Right kidney (tissue), 1 donor: Measurements from ENCODE around the gene ZNF217.
"Not testable (repeated sequence)": the region's sequence is repeated elsewhere in the genome, so short reads cannot be mapped to it uniquely, and the experiment has no call there.

ENCODE experiments used
- DNase-seq: peaks from one replicate; pipeline ENCODE4 v3.0.0-alpha.2; 2016

Gene ZNF217

DNA sequence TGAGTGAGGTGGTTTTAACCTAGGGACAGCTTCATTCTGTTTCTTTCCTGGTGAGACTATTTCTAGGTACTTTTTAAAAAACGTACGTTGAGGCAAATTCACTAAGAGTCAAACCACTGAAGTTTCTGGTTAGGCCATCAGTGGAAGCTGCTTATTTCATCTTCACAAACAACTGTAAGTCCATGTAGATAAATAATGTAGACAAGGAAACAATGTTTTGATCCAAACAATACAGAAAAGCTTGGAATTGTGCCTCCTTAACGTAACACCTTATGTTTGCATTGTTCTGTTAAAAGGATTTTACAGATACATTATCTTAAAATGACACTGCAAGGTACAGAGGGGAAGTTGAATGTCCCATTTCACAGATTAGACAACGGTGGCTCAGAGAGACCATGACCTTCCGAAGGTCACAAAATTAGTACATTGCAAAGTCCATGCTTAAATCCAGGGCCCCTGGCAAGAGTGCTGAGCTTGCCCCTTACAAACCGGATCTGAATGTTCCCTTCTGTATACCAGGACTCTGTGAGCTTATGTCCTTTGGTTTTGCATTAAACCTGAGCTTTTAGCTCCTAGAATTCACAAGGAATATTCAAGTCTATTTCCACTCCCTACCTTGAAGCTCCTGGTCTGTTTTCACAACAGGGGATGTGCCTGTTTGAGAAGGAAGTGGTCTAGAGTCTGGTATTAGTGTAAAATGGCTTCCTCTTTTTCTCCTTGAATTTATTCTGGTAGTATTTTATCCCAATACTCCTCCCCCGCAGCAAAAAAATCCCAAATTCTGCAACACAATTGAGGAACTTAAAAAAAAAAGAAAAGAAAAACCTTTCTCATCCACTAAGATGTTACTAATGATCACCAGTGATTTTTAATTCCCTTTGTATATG lies 28.9 kb upstream of the ZNF217 start:
- peak; percentile 34 for DNase-seq

GRCh38 chr20:53621482-53622246 lies 28.0 kb upstream of the ZNF217 start:
- peak; percentile 60 for DNase-seq

GRCh38 chr20:53618490-53619000 lies 24.9 kb upstream of the ZNF217 start:
- DNase-seq: not testable (repeated sequence)

DNA sequence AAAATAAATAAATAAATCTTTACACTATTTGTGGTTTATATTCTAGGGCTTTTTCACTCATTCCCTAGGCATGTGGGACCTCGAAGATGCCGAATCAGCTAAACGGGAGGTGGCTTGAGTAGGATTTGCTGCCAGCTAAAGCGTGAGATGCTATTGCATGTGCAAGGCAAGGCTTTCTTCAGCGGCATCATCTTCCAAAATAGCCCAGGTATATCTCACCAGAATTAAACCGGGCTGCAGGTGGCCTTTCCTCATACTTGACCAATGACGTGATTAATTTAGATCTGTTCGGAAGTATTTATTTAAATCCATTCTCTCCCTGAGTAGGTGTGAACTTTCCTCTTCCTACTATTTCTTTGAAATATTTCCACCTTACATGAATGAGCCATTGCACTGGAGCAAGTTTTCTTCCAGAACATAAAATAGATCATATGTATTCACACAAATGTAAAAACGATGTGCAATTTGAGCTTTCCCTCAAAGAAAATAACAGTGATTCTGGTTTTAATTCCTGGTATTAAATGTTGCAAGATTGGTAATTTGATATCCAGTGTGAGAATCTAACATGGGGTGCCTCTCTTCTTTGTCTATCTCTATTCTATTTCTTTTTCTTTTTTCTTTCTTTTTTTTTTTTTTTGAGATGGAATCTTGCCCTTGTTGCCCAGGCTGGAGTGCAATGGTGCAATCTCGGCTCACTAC lies 24.3 kb upstream of the ZNF217 start:
- DNase-seq: no peak

DNA sequence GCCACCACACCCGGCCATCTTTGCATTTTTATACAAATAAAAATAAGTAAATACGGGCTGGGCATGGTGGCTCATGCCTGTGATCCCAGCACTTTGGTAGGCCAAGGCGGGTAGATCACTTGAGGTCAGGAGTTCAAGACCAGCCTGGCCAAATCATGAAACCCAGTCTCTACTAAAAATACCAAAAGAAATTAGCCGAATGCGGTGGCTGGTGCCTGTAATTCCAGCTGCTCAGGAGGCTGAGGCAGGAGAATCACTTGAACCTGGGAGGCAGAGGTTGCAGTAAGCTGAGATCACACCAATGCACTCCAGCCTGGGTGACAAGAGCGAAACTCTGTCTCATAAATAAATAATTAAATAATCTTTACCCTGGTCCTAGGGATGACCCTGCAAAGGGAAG lies 22.9 kb upstream of the ZNF217 start:
- DNase-seq: not testable (repeated sequence)

GRCh38 chr20:53613748-53614147 lies 20.1 kb upstream of the ZNF217 start:
- DNase-seq: no peak

DNA sequence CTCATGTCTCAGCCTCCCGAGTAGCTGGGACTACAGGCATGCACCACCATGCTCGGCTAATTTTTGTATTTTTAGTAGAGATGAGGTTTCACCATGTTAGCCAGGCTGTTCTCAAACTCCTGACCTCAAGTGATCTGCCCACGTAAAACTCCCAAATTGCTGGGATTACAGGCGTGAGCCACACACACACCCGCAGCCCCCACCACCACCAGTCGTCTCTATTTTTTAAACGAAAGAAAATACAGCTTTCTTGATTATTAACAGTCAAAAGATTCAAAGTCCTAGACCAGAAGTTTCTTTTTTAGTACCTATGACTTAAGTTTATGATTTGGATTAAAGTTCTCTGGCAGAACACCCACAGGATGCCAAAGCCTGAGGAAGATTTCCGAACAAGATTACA lies 18.6 kb upstream of the ZNF217 start:
- DNase-seq: not testable (repeated sequence)

DNA sequence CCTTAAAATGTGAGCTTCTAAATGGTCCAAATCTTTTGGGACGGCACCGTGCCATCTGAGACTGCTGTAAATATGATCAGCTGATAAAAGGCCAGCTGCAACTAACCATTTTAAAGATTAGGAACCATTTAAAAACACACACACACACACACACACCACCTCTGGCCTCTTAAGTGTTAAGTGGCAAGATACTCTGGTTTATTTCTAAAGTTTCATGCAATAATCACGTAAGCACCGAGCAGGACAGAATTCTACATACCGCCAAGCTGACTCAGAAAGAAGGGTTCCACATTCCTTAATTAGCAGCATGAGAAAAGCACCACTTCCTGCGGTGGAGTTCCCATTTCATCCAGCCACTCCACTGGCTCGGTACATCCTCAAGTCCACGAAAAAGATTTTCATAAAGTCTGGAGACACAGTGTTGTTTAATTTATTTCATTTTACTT lies 17.8 kb upstream of the ZNF217 start:
- peak; percentile 14 for DNase-seq

GRCh38 chr20:53609491-53610445 lies 16.1 kb upstream of the ZNF217 start:
- DNase-seq: peak; percentile 68

GRCh38 chr20:53608456-53609452 lies 15.1 kb upstream of the ZNF217 start:
- peak; percentile 14 for DNase-seq

DNA sequence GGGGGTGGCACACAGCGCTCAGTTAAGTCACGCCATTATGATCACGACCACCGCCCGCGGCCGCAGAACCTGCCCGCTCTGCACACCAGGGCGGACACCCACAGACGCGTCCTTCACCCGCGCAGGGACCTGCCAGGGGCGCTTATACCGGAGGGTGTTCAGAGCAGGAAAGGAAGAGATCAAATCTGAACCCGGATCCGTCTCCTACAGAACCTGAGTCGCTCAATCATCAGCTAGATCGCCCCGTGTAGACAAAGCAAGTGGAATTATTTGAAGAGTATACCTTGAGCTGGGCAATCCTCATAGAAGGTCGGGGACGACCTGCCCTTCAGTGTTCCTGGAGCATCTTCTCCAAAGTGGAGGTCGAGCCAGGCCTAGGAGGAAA lies 14.4 kb upstream of the ZNF217 start:
- DNase-seq: no peak

DNA sequence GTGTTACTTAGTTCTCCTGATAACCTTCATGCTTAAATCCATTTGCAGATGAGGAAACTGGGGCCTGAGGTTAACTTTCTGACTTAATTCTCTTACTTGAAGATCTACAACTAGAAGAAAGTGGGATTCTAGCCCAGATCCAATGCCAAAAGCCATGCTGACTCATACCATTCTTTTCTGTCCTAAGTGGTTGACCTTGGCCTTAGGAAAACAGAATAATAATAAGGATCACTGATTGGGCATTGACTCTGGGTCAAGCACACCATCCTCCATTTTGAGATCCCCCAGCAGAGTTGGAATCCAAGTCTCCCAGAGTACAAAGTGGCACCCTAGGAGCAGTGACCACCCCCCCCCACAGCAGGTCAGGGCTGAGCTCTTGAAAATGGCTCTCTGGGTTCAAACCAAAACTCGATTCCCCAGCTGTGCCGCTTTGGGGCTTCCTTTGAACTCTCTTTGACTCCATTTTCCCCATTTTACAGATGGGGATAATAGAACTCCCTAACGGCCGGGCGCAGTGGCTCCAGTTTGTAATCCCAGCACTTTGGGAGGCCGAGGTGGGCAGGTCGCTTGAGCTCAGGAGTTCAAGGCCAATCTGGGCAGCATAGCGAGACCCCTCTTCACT lies 12.8 kb upstream of the ZNF217 start:
- no peak for DNase-seq

- DNase-seq: not testable (repeated sequence)
These were observed 11.8 kb upstream of the ZNF217 start for GRCh38 chr20:53605401-53605800.

GRCh38 chr20:53604846-53605245 lies 11.2 kb upstream of the ZNF217 start:
- DNase-seq: not testable (repeated sequence)

DNA sequence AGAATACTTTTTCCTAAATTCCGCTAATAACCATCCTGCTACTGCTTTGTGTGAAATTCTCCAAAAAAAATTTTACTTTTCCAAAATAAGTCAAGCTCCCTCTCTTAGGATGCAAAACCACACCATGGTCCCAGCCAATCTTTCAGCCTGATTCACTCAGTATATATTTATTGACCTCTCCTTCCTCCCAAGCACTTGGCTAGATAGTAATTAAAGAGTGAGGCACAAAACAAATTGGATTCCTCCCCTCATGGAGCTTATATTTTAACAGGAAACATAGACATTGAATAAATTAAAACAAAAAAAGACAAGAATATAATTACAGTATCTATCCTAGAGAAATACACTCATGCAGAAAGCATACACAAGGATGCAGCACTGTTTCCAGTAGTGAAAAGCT lies 9.0 kb upstream of the ZNF217 start:
- DNase-seq: no peak

DNA sequence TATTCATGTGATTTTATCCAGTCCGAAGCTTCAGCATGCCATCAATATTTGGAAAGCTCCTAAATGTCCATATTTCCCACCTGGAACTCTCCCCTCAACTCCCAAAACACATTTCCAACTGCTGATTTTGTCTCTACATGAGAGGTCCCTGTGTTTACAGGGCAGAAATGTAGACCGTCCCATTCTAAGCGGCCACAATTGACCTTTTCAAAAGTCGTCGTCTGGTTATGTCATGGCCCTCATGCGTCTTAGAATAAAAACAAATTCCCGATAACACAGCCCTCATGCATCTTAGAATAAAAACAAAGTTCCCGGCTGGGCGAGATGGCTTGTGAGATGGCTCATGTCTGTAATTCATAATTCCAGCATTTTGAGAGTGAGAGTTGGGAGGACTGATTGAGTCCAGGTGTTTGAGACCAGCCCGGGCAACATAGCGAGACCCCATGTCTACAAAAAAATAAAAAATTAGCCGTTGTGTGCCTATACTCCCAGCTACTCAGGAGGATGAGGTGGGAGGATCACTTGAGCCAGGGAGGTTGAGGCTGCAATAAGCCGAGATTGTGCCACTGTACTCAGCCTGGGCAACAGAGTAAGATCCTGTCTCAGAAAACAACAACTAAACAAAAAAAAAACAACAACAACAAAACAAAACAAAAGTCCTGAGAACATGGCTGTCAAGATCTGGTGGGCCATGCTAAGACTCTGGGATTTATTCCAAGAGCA lies 6.4 kb upstream of the ZNF217 start:
- DNase-seq: no peak

- no peak for DNase-seq
These were observed 5.7 kb upstream of the ZNF217 start for GRCh38 chr20:53599378-53599777.

GRCh38 chr20:53599044-53599362 lies 5.4 kb upstream of the ZNF217 start:
- DNase-seq: no peak
